ENCODE measurements around the gene SELENOS.

Gene SELENOS

GRCh38 chr15:101324524-101325177 lies 47.4 kb upstream of the SELENOS start:
- H3K27ac ChIP-seq, result no peak overlapping the region
- no peak for TF ChIP-seq CTCF (IDR thresholded peaks at IDR 0.05; ENCODE audit: low read depth, low read length)
- H3K36me3 ChIP-seq, result no peaks in the 10 kb centered on the region
- no peaks in the 10 kb centered on the region for H3K9me3 ChIP-seq (ENCODE audit: severe bottlenecking)
- H3K4me3 ChIP-seq (ENCODE audit: low read depth, low read length), result no peak overlapping the region
- H3K27me3 ChIP-seq (ENCODE audit: insufficient read depth, low read depth, severe bottlenecking), result no peaks in the 10 kb centered on the region
- DNase-seq, result no peak

- H3K9me3 ChIP-seq (ENCODE audit: severe bottlenecking), result no peaks in the 10 kb centered on the region
- H3K27ac ChIP-seq, result no peak overlapping the region
- no peaks in the 10 kb centered on the region for H3K36me3 ChIP-seq
- H3K27me3 ChIP-seq (ENCODE audit: insufficient read depth, low read depth, severe bottlenecking), result no peaks in the 10 kb centered on the region
- H3K4me3 ChIP-seq (ENCODE audit: low read depth, low read length), result no peak overlapping the region
- no peak for DNase-seq
- no peak for TF ChIP-seq CTCF (IDR thresholded peaks at IDR 0.05; ENCODE audit: low read depth, low read length)
These were observed 46.7 kb upstream of the SELENOS start for GRCh38 chr15:101323793-101324523.

GRCh38 chr15:101322854-101323477 lies 45.7 kb upstream of the SELENOS start:
- TF ChIP-seq CTCF (IDR thresholded peaks at IDR 0.05; ENCODE audit: low read depth, low read length), result no peak
- no peak overlapping the region for H3K4me3 ChIP-seq (ENCODE audit: low read depth, low read length)
- no peak overlapping the region for H3K27ac ChIP-seq
- no peaks in the 10 kb centered on the region for H3K36me3 ChIP-seq
- DNase-seq, result no peak
- no peaks in the 10 kb centered on the region for H3K9me3 ChIP-seq (ENCODE audit: severe bottlenecking)
- H3K27me3 ChIP-seq (ENCODE audit: insufficient read depth, low read depth, severe bottlenecking), result no peaks in the 10 kb centered on the region

GRCh38 chr15:101322016-101322695 lies 44.9 kb upstream of the SELENOS start:
- no peak for TF ChIP-seq CTCF (IDR thresholded peaks at IDR 0.05; ENCODE audit: low read depth, low read length)
- Histone ChIP-seq H3K36me3 (no peaks in the 10 kb centered on the region), H3K27me3 (ENCODE audit: insufficient read depth, low read depth, severe bottlenecking) (no peaks in the 10 kb centered on the region), H3K9me3 (ENCODE audit: severe bottlenecking) (no peaks in the 10 kb centered on the region), H3K27ac (no peak overlapping the region), H3K4me3 (ENCODE audit: low read depth, low read length) (no peak overlapping the region)
- DNase-seq, result no peak

- no peaks in the 10 kb centered on the region for H3K9me3 ChIP-seq (ENCODE audit: severe bottlenecking)
- H3K27ac ChIP-seq, result no peak overlapping the region
- H3K27me3 ChIP-seq (ENCODE audit: insufficient read depth, low read depth, severe bottlenecking), result no peaks in the 10 kb centered on the region
- H3K4me3 ChIP-seq (ENCODE audit: low read depth, low read length), result no peak overlapping the region
- peak; percentile 86 for DNase-seq
- no peaks in the 10 kb centered on the region for H3K36me3 ChIP-seq
- peak; percentile 84 for TF ChIP-seq CTCF (IDR thresholded peaks at IDR 0.05; ENCODE audit: low read depth, low read length)
These were observed 43.3 kb upstream of the SELENOS start for GRCh38 chr15:101320501-101321052.

Data from WERI-Rb-1 (cell line).